Smooth muscle cell (in vitro differentiated cells): ENCODE results near the gene MMD. TPM values are rescaled to one million over a fixed set of nuclear protein-coding genes. Genes with fewer than 3 reads are reported as not detected.

Source experiments
- DNase-seq: peaks from one replicate; lab custom pipeline; 2025; ENCODE audit not compliant: unreplicated experiment; lab: John Stamatoyannopoulos, UW
- H2AFZ ChIP-seq: fragments of 200-600 bp; sonication (generic); 2 replicates; pipeline ENCODE4 v1.6.0; 2016; ENCODE audit warnings: antibody characterized with exemption, low read depth, mild to moderate bottlenecking
- H3F3A ChIP-seq: fragments of 200-600 bp; sonication (generic); 2 replicates; pipeline ENCODE4 v1.6.0; 2017; ENCODE audit warnings: antibody characterized with exemption, low read depth
- H3K27ac ChIP-seq: fragments of 200-600 bp; sonication (generic); 2 replicates; pipeline ENCODE4 v1.5.1; 2016; ENCODE audit warnings: low read depth, mild to moderate bottlenecking
- H3K27me3 ChIP-seq: fragments of 200-600 bp; sonication (generic); 2 replicates; pipeline ENCODE4 v1.6.1; 2016; ENCODE audit warnings: low read depth, mild to moderate bottlenecking
- H3K36me3 ChIP-seq: fragments of 200-600 bp; sonication (generic); 2 replicates; pipeline ENCODE4 v1.5.1; 2016; ENCODE audit warnings: low read depth
- H3K4me1 ChIP-seq: fragments of 200-600 bp; sonication (generic); 2 replicates; pipeline ENCODE4 v1.5.1; 2016; ENCODE audit warnings: low read depth
- H3K4me2 ChIP-seq: fragments of 200-600 bp; sonication (generic); 2 replicates; pipeline ENCODE4 v1.6.0; 2016; ENCODE audit warnings: mild to moderate bottlenecking
- H3K4me3 ChIP-seq: fragments of 200-600 bp; sonication (generic); 2 replicates; pipeline ENCODE4 v1.5.1; 2016; ENCODE audit warnings: mild to moderate bottlenecking
- H3K79me2 ChIP-seq: fragments of 200-600 bp; sonication (generic); 2 replicates; pipeline ENCODE4 v1.6.0; 2016; ENCODE audit warnings: low read depth, mild to moderate bottlenecking
- H3K9ac ChIP-seq: fragments of 200-600 bp; sonication (generic); 2 replicates; pipeline ENCODE4 v1.6.0; 2016; ENCODE audit warnings: low read depth
- H3K9me3 ChIP-seq: fragments of 200-600 bp; sonication (generic); replicated peaks from 2 replicates; pipeline ENCODE4 v1.5.1; 2016; ENCODE audit warnings: low read depth
- H4K20me1 ChIP-seq: fragments of 200-600 bp; sonication (generic); 2 replicates; pipeline ENCODE4 v1.6.0; 2016; ENCODE audit warnings: low read depth
- WGBS: methylation state at CpG from one replicate; pipeline ENCODE4 v1.1.7; 2016; ENCODE audit warnings: low lambda C conversion rate; 5-methylcytosine and 5-hydroxymethylcytosine counted together
- polyA plus RNA-seq: library from polyadenylated mRNA; unstranded; fragments of >200 nt; fragmentation: Nextera tagmentation; extraction: Ambion mirVana; gene quantifications from 2 replicates; pipeline ENCODE4 v1.2.1, GENCODE V29; 2016
- total RNA-seq: library from RNA; depleted of rRNA; stranded (reverse); fragments of >200 nt; gene quantifications from 2 replicates; pipeline ENCODE4 v1.2.3, GENCODE V29; 2014
- TF ChIP-seq, protein P1 (sequence below): fragments of 200-600 bp; sonication (generic); IDR thresholded peaks from 2 replicates; pipeline ENCODE4 v1.5.1; 2017; ENCODE audit warnings: borderline replicate concordance, mild to moderate bottlenecking, antibody characterized with exemption; ENCODE audit not compliant: insufficient read depth, poor library complexity, severe bottlenecking

MMD gene
- total and polyA plus RNA-seq, 2 experiments from 2014 or later: 18.0 to 19.6 TPM

DNA sequence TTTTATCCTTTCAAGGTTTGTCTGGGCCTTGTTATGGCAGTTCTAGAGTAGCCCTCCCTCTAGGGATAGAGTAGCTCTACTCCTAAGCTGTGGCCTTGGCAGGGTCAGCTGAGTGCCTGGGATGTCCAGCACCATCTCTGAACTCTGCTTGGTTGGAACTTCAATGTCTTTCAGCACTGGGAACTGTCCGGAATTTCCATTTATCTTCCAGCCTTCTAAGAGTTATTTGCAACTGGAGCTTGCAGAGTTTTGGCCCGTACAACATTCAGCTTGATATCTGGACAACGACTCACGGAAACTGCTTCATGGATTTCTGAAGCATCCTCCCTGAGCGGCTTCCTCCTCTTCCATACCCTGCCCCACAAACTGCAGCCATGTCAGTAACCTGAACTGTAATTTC is 22.9 kb downstream of the MMD start:
- Histone ChIP-seq H3K9me3 (no peaks in the 10 kb centered on the region), H3K9ac (no peak overlapping the region), H3K79me2 (no peaks in the 10 kb centered on the region), H3K27me3 (no peaks in the 10 kb centered on the region), H3K4me2 (no peak overlapping the region), H3K27ac (no peak overlapping the region), H3K4me1 (no peaks in the 10 kb centered on the region), H3K36me3 (no peaks in the 10 kb centered on the region), H4K20me1 (no peaks in the 10 kb centered on the region), H2AFZ (no peak overlapping the region), H3K4me3 (no peak overlapping the region), H3F3A (no peaks in the 10 kb centered on the region)
- DNase-seq: no peak
- TF ChIP-seq, protein P1, sequence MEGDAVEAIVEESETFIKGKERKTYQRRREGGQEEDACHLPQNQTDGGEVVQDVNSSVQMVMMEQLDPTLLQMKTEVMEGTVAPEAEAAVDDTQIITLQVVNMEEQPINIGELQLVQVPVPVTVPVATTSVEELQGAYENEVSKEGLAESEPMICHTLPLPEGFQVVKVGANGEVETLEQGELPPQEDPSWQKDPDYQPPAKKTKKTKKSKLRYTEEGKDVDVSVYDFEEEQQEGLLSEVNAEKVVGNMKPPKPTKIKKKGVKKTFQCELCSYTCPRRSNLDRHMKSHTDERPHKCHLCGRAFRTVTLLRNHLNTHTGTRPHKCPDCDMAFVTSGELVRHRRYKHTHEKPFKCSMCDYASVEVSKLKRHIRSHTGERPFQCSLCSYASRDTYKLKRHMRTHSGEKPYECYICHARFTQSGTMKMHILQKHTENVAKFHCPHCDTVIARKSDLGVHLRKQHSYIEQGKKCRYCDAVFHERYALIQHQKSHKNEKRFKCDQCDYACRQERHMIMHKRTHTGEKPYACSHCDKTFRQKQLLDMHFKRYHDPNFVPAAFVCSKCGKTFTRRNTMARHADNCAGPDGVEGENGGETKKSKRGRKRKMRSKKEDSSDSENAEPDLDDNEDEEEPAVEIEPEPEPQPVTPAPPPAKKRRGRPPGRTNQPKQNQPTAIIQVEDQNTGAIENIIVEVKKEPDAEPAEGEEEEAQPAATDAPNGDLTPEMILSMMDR: no peak
- whole genome bisulfite sequencing: 76% methylated on average over 5 of the region's 5 CpGs

DNA sequence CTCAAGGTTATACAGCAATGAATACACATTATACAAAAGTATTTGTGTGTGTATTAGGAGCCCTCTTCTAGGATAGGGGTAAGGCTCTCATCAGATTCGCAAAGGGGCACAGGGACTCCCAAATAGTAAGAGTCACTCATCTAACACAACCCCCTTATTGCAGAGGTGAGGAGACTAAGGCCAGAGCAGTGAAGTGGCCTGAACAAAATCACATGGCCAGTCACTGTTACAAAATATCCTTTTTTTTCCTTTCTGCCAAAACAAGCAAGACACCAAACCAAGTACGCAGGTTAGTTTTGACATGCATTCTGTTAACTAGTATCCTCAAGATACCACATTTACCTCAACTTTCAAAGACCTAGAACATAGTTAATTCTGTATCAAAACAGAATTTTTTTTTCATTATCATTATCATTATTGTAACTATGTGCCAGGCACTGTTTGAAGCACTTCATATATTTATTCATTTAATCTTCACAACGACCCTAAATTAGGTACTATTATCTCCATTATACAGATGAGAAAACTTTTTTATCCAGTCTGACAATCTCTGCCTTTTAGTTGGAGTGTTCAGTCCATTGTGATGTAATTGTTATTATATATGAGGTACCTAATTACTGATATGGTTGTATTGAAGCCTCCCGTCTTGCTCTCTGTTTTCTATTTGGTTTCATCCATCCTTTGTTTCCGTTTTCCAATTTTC is 25.7 kb downstream of the MMD start:
- Histone ChIP-seq H3K27ac (no peak overlapping the region), H4K20me1 (no peaks in the 10 kb centered on the region), H3K27me3 (no peaks in the 10 kb centered on the region), H3K9ac (no peak overlapping the region), H3K4me1 (no peaks in the 10 kb centered on the region), H3K9me3 (no peaks in the 10 kb centered on the region), H3K79me2 (no peaks in the 10 kb centered on the region), H3F3A (no peaks in the 10 kb centered on the region), H3K4me2 (no peak overlapping the region), H2AFZ (no peak overlapping the region), H3K4me3 (no peak overlapping the region), H3K36me3 (no peaks in the 10 kb centered on the region)
- no peak for DNase-seq
- 97% methylated on average over 5 of the region's 5 CpGs for WGBS
- TF ChIP-seq, protein P1: no peak

DNA sequence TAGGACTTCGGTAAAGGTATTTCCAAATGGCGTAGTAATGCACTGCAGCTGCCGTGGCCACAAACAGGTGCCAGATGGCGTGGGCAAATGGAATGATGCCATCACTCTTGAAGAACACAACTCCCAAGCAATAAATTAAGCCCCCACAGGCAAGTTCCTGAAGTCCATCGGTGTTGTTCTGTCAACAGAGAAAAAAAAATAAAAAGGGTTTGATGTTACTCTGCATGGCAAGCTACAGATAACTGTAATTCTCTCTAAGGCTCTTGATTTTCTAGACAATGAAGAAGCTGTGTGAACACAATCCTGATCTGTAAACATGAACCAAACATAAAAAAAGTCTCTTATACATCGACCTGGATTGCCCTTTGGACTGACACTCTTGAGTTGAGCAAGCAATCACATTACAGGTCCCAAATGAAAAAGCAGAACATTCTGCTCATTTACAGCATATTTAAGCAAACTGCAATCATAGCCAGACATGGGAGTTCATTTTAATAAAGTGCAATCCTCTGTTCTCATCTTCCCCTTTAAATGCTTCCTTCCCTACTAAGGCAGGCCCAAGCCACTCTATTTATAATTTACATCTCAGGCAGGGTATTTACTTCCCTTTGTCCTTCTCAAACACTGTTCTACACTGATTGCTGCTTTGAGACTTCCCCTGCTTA is 27.1 kb downstream of the MMD start:
- Histone ChIP-seq H3K4me2 (no peak overlapping the region), H4K20me1 (no peaks in the 10 kb centered on the region), H3K4me3 (no peak overlapping the region), H3K36me3 (no peaks in the 10 kb centered on the region), H3K79me2 (no peaks in the 10 kb centered on the region), H3K27me3 (no peaks in the 10 kb centered on the region), H3K9me3 (no peaks in the 10 kb centered on the region), H3K9ac (no peak overlapping the region), H3K27ac (no peak overlapping the region), H3K4me1 (no peaks in the 10 kb centered on the region), H3F3A (no peaks in the 10 kb centered on the region), H2AFZ (no peak overlapping the region)
- DNase-seq: no peak
- WGBS: 92% methylated on average over 6 of the region's 6 CpGs
- TF ChIP-seq, protein P1: no peak
